GM12878 (cell line): ENCODE measurements around the gene ADCY1.

Source experiments
- NRF1 ChIP-seq: conservative IDR thresholded peaks from 2 replicates; pipeline ENCODE4 v1.6.1; 2011; ENCODE audit warnings: mild to moderate bottlenecking, low read depth, low read length, improper control_type of control experiment
- RB1 ChIP-seq: fragments of 450-650 bp; formaldehyde crosslinking; IDR thresholded peaks from 2 replicates; pipeline ENCODE4 v1.6.1; 2017; ENCODE audit warnings: mild to moderate bottlenecking, borderline replicate concordance
- SIN3A ChIP-seq: IDR thresholded peaks from 2 replicates; pipeline ENCODE4 v1.6.1; 2012; ENCODE audit warnings: low read depth, low read length, improper control_type of control experiment

GRCh38 chr7:45689797-45690761, 115.9 kb downstream of the ADCY1 start:
- TF ChIP-seq SIN3A (no peak), RB1 (no peak), NRF1 (no peak)
